ENCODE data around the gene SLC8A1.

- TF ChIP-seq CTCF (IDR thresholded peaks at IDR 0.05) (no peak), POLR2A (IDR thresholded peaks at IDR 0.05) (no peak)
Measured at GRCh38 chr2:40265602-40266001, 186.3 kb downstream of the SLC8A1 start.
